MM.1S (cell line): Measurements from ENCODE around the gene SLC9B2.

Experiments used
- DNase-seq: peaks from one replicate; pipeline ENCODE4 v3.0.0-alpha.2; 2015
- H2AFZ ChIP-seq: fragments of 300-600 bp; sonication (generic); 2 replicates; pipeline ENCODE4 v1.6.0; 2016; ENCODE audit warnings: antibody characterized with exemption, low read length
- H3F3A ChIP-seq: fragments of 300-600 bp; sonication (generic); 2 replicates; pipeline ENCODE4 v1.6.1; 2016; ENCODE audit warnings: mild to moderate bottlenecking, antibody characterized with exemption, low read length, moderate library complexity, mixed read lengths; ENCODE audit not compliant: insufficient read depth
- H3K27ac ChIP-seq: fragments of 300-600 bp; sonication (generic); 2 replicates; pipeline ENCODE4 v1.5.1; 2016; ENCODE audit warnings: mild to moderate bottlenecking, low read length
- H3K27me3 ChIP-seq: fragments of 300-600 bp; sonication (generic); replicated peaks from 2 replicates; pipeline ENCODE4 v1.6.0; 2016; ENCODE audit warnings: low read length; ENCODE audit not compliant: insufficient read depth
- H3K36me3 ChIP-seq: fragments of 300-600 bp; sonication (generic); replicated peaks from 2 replicates; pipeline ENCODE4 v1.6.1; 2016; ENCODE audit warnings: mild to moderate bottlenecking, low read length, mixed read lengths; ENCODE audit not compliant: insufficient read depth
- H3K4me1 ChIP-seq: fragments of 300-600 bp; sonication (generic); 2 replicates; pipeline ENCODE4 v1.6.1; 2016; ENCODE audit warnings: low read length, mixed read lengths
- H3K4me2 ChIP-seq: fragments of 300-600 bp; sonication (generic); 2 replicates; pipeline ENCODE4 v1.6.0; 2016; ENCODE audit warnings: low read depth, low read length
- H3K4me3 ChIP-seq: fragments of 300-600 bp; sonication (generic); 2 replicates; pipeline ENCODE4 v1.5.1; 2016; ENCODE audit warnings: low read length, mixed read lengths
- H3K79me2 ChIP-seq: fragments of 300-600 bp; sonication (generic); 2 replicates; pipeline ENCODE4 v1.6.1; 2016; ENCODE audit warnings: mixed run types, low read length, mixed read lengths
- H3K9ac ChIP-seq: fragments of 300-600 bp; sonication (generic); 2 replicates; pipeline ENCODE4 v1.6.1; 2016; ENCODE audit warnings: low read length, mixed read lengths
- H3K9me2 ChIP-seq: fragments of 300-600 bp; sonication (generic); replicated peaks from 2 replicates; pipeline ENCODE4 v1.6.1; 2016; ENCODE audit warnings: mild to moderate bottlenecking, low read length, mixed read lengths; ENCODE audit not compliant: insufficient read depth
- H3K9me3 ChIP-seq: fragments of 300-600 bp; sonication (generic); replicated peaks from 2 replicates; pipeline ENCODE4 v1.6.1; 2016; ENCODE audit warnings: mild to moderate bottlenecking, low read length, mixed read lengths; ENCODE audit not compliant: insufficient read depth
- H4K20me1 ChIP-seq: fragments of 300-600 bp; sonication (generic); 2 replicates; pipeline ENCODE4 v1.6.1; 2016; ENCODE audit warnings: mild to moderate bottlenecking, low read length, moderate library complexity, mixed read lengths; ENCODE audit not compliant: insufficient read depth
- CTCF ChIP-seq: fragments of 300-600 bp; sonication (generic); IDR thresholded peaks from 2 replicates; pipeline ENCODE4 v1.5.1; 2016; ENCODE audit warnings: antibody characterized with exemption, low read length, mixed read lengths
- EZH2 ChIP-seq: fragments of 300-600 bp; sonication (generic); optimal IDR thresholded peaks from 2 replicates; pipeline ENCODE3; 2017; ENCODE audit warnings: low read depth, mild to moderate bottlenecking, antibody characterized with exemption, low read length, mixed read lengths
- EZH2phosphoT487 ChIP-seq: fragments of 300-600 bp; sonication (generic); IDR thresholded peaks from 2 replicates; pipeline ENCODE4 v1.6.1; 2018; ENCODE audit warnings: antibody characterized with exemption, low read length

Gene SLC9B2

GRCh38 chr4:103012551-103012950 is 64.0 kb downstream of the SLC9B2 start:
- no peak for DNase-seq
- TF ChIP-seq EZH2phosphoT487: no peak
- no peak for TF ChIP-seq EZH2
- no peak for TF ChIP-seq CTCF
- no peaks in the 10 kb centered on the region for H3K9me3 ChIP-seq
- no peaks in the 10 kb centered on the region for H4K20me1 ChIP-seq
- H3K4me3 ChIP-seq: no peak overlapping the region
- H2AFZ ChIP-seq: no peak overlapping the region
- H3K9ac ChIP-seq: no peak overlapping the region
- no peaks in the 10 kb centered on the region for H3K36me3 ChIP-seq
- no peak overlapping the region for H3K4me2 ChIP-seq
- H3F3A ChIP-seq: no peaks in the 10 kb centered on the region
- H3K9me2 ChIP-seq: no peaks in the 10 kb centered on the region
- H3K27ac ChIP-seq: no peak overlapping the region
- no peaks in the 10 kb centered on the region for H3K79me2 ChIP-seq
- no peaks in the 10 kb centered on the region for H3K4me1 ChIP-seq
- no peaks in the 10 kb centered on the region for H3K27me3 ChIP-seq

- Histone ChIP-seq H3K9me2 (no peaks in the 10 kb centered on the region), H3K27ac (no peak overlapping the region), H3K79me2 (no peaks in the 10 kb centered on the region), H3K4me3 (no peak overlapping the region), H3K9ac (no peak overlapping the region), H3K27me3 (no peaks in the 10 kb centered on the region), H2AFZ (no peak overlapping the region), H4K20me1 (no peaks in the 10 kb centered on the region), H3F3A (no peaks in the 10 kb centered on the region), H3K36me3 (no peaks in the 10 kb centered on the region), H3K9me3 (no peaks in the 10 kb centered on the region), H3K4me1 (no peaks in the 10 kb centered on the region), H3K4me2 (no peak overlapping the region)
- DNase-seq: no peak
- TF ChIP-seq EZH2phosphoT487 (no peak), CTCF (no peak), EZH2 (no peak)
Observed at GRCh38 chr4:103012060-103012459, 64.5 kb downstream of the SLC9B2 start.

- no peaks in the 10 kb centered on the region for H3K4me1 ChIP-seq
- no peaks in the 10 kb centered on the region for H3F3A ChIP-seq
- peak; percentile 30 for DNase-seq
- no peak overlapping the region for H3K4me2 ChIP-seq
- no peaks in the 10 kb centered on the region for H3K9me2 ChIP-seq
- H3K36me3 ChIP-seq: no peaks in the 10 kb centered on the region
- no peak overlapping the region for H2AFZ ChIP-seq
- no peaks in the 10 kb centered on the region for H4K20me1 ChIP-seq
- no peaks in the 10 kb centered on the region for H3K9me3 ChIP-seq
- no peak overlapping the region for H3K27ac ChIP-seq
- TF ChIP-seq EZH2 (no peak), EZH2phosphoT487 (no peak), CTCF (no peak)
- no peaks in the 10 kb centered on the region for H3K79me2 ChIP-seq
- no peaks in the 10 kb centered on the region for H3K27me3 ChIP-seq
- H3K9ac ChIP-seq: no peak overlapping the region
- no peak overlapping the region for H3K4me3 ChIP-seq
Observed at GRCh38 chr4:103011378-103012025, 65.1 kb downstream of the SLC9B2 start.
